T-helper 2 cell treated with Interferon-gamma antibody and Interleukin-4, amounts not matched to agents 5 μg/mL and 100 μg/mL, for 36 hours (primary cell): ENCODE measurements around the gene GNG7.
A peak's percentile ranks its signal among the peaks of the same experiment; 100 is the strongest.
"Not testable (repeated sequence)": the region's sequence is repeated elsewhere in the genome, so short reads cannot be mapped to it uniquely, and the experiment has no call there.

ENCODE experiments used
- DNase-seq: peaks from one replicate; pipeline ENCODE4 v3.0.0; 2021; ENCODE audit warnings: low spot score
- H3K27ac Mint-ChIP-seq: one replicate; pipeline ENCODE4 v1.8.0; 2021; ENCODE audit warnings: mild to moderate bottlenecking, mixed read lengths
- H3K27me3 Mint-ChIP-seq: one replicate; pipeline ENCODE4 v1.8.0; 2021; ENCODE audit warnings: low read depth, mixed read lengths
- H3K36me3 Mint-ChIP-seq: one replicate; pipeline ENCODE4 v1.8.0; 2021; ENCODE audit warnings: low read depth, mixed read lengths
- H3K4me1 Mint-ChIP-seq: one replicate; pipeline ENCODE4 v1.8.0; 2021; ENCODE audit warnings: low read depth, mixed read lengths
- H3K4me3 Mint-ChIP-seq: one replicate; pipeline ENCODE4 v1.8.0; 2022; ENCODE audit warnings: mild to moderate bottlenecking, moderate library complexity, mixed read lengths
- H3K9me3 Mint-ChIP-seq: one replicate; pipeline ENCODE4 v1.8.0; 2021; ENCODE audit warnings: mixed read lengths

GNG7 gene

DNA sequence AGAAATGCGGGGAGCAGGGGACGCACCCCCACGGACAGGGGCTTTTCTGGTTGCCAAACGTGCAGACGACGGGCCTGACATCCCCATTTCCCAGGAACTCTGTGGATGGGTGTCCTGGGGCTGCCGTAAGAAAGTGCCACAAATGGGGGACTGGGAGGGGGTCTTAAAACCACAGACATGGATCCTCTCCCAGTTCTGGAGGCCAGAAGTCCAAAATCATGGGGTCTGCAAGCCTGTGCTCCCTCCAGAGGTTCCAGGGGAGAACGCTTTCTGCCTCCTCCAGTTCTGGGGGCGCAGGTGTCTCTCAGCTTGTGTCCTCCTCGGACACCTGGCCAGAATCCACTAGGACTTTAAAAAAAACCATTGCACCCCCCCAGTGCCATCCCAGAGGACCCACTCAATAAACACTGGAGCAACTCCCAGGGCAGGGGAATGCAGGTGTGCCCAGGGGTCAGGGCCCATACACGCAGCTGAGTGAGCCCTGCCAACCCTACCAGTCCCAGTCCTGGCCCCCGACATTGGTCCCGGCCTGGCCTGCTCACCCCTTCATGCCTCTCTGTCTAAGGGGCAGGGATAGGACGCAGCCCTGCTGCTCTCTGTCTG lies 122.7 kb downstream of the GNG7 start:
- H3K4me3 Mint-ChIP-seq = no peak overlapping the region
- H3K9me3 Mint-ChIP-seq = peaks cover 10% of the 10 kb centered on the region
- H3K27ac Mint-ChIP-seq = no peak overlapping the region
- H3K4me1 Mint-ChIP-seq = peaks cover 2% of the 10 kb centered on the region
- H3K27me3 Mint-ChIP-seq = peaks cover 25% of the 10 kb centered on the region
- no peaks in the 10 kb centered on the region for H3K36me3 Mint-ChIP-seq
- DNase-seq = no peak

DNA sequence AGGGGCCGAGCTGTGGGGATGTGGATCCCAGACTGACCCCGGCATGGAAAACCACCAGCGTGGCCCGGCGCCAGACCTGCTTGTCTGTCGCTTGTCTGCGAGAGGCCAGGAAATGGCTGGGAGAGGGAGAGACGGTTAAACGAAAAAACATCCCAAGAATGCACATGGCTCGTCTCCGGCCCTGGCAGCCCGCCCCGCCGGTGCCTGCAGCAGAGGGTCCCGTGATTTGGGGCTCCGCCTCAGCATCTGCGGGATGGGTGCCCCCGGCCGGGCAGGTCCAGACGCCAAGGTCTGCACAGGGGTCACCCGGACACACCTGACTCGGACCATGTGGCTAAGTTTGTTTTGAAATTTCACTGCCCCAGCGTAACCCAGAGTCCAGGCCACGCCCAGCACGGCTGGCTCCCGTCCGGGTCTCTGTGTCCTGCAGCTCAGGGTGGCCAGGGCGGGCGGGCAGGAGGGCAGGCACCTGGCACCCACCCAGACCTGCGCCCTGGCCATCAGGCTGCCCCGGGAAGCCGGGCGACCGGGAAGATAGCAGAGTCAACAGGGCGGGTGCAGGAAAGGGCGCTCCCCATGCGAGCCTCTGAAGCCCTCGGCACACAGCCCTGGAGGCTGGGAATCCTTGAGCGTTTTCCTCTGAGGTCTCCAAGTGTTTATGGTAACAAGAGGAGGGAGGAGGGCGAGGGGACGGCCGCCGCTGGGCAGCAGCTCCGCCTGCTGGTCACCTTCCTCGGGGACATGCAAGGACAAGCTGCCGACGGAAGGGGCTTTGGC lies 123.4 kb downstream of the GNG7 start:
- Mint-ChIP-seq H3K27ac (no peak overlapping the region), H3K4me3 (peak overlapping the region; percentile 43), H3K4me1 (peaks cover 2% of the 10 kb centered on the region)

DNA sequence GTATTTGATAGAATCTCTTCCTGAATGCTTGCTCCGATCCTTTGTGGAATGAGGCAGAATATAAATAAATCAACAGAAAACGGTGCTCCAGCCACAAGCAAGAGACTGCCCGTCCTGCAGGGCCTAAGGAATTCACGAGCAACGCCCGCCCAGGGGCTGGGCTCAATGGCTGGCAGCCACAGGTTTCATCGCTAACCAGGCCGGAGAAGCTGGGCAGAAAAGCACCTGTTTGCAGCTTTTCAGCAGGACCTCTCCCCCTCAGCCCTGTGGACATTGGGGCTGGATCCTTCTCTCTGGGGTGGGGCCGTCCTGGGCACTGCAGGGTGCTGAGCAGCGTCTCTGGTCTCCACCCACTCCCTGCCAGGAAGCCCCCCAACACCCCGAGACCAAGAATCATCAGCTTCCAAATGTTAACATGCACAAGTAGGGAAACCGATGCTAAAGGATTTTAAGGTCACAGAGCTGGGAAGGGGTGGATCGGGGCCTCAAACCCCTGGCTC lies 124.1 kb downstream of the GNG7 start:
- peaks cover 21% of the 10 kb centered on the region for H3K27me3 Mint-ChIP-seq
- no peaks in the 10 kb centered on the region for H3K36me3 Mint-ChIP-seq
- peaks cover 2% of the 10 kb centered on the region for H3K4me1 Mint-ChIP-seq
- no peak overlapping the region for H3K27ac Mint-ChIP-seq
- DNase-seq = no peak
- H3K4me3 Mint-ChIP-seq = no peak overlapping the region
- H3K9me3 Mint-ChIP-seq = peaks cover 5% of the 10 kb centered on the region

More for the DNA sequence above, 123.4 kb downstream of the GNG7 start:
- Mint-ChIP-seq H3K36me3 (no peaks in the 10 kb centered on the region), H3K27me3 (peaks cover 24% of the 10 kb centered on the region), H3K9me3 (peaks cover 10% of the 10 kb centered on the region)
- DNase-seq = peak; percentile 51

DNA sequence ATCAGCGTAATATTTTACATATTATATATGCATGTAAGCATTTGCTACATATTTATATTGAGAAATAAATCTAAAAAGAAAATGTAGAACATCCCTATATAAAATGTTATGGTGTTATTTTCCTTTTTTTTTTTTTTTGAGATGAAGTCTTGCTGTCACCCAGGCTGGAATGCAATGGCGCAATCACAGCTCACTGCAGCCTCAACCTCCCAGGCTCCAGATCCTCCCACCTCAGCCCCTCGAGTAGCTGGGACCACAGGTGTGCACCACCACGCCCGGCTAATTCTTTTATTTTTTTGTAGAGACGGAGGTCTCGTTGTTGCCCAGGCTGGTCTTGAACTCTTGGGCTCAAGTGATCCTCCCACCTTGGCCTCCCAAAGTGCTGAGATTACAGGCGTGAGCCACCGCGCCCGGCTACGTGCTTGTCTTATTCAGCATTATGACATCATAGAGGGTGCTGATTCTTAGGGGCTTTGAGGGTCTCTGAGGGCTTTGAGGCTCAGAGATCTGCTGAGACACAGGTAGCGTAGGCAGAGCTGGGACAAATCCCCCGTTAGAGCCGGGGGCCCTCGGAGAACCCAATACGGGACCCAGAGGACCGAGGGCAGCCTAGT lies 124.7 kb downstream of the GNG7 start:
- Mint-ChIP-seq H3K9me3 (peaks cover 5% of the 10 kb centered on the region), H3K36me3 (no peaks in the 10 kb centered on the region), H3K27me3 (peaks cover 21% of the 10 kb centered on the region), H3K4me1 (peaks cover 2% of the 10 kb centered on the region), H3K27ac (no peak overlapping the region), H3K4me3 (no peak overlapping the region)
- no peak for DNase-seq

DNA sequence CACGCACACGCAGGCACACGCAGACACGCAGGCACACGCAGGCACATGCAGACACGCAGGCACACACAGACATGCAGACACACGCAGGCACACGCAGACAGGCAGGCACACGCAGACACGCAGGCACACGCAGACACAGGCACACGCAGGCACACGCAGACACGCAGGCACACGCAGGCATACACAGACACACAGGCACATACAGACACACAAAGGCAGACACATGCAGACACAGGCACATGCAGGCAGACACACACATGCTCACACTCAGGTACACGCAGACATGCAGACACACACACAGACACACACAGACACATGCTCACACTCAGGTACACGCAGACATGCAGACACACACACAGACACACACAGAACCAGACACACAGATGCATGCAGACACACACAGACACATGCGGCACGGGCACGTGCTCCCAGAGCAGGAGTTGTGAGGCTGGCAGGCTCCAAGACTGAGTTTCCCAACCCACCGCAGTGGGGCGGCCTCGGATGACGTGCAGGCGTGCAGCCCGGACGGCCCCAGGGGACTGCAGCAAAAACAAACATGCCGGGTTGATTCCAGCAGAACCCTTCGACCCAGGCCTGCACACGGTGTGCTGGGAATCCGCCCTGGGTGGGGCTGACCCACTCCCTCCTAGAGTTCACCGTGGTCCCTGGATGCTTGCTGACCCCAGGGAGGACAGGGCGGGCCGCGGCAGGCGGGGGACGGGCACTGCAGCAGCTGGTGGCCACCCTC lies 126.6 kb downstream of the GNG7 start:
- Mint-ChIP-seq H3K4me3 (no peak overlapping the region), H3K9me3 (no peaks in the 10 kb centered on the region), H3K27me3 (peaks cover 17% of the 10 kb centered on the region), H3K4me1 (peaks cover 2% of the 10 kb centered on the region), H3K36me3 (no peaks in the 10 kb centered on the region), H3K27ac (no peak overlapping the region)
- no peak for DNase-seq

DNA sequence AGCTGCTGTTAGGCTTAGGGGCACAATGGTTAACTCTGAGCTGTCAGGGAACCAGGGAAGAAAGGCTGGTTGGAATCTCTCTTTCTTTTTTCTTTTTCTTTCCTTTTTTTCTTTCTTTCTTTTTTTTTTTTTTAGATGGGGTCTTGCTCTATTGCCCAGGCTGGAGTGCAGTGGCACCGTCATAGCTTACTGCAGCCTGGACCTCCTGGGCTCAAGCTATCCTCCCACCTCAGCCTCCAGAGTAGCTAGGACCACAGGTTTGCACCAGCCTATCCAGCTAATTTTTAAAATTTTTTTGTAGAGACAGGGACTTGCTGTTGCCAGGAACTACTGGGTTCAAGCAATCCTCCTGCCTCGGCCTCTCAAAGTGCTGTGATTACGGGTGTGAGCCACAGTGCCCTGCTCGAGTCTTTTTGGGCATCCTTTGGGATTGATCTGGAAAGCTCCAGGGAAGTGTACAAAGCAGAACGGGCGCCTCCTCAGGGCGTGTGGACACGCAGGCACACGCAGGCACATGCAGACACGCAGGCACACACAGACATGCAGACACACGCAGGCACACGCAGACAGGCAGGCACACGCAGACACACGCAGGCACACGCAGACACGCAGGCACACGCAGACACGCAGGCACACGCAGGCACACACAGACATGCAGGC lies 127.4 kb downstream of the GNG7 start:
- Mint-ChIP-seq H3K27me3 (peaks cover 16% of the 10 kb centered on the region), H3K27ac (no peak overlapping the region), H3K36me3 (no peaks in the 10 kb centered on the region), H3K4me3 (no peak overlapping the region), H3K9me3 (no peaks in the 10 kb centered on the region), H3K4me1 (peaks cover 2% of the 10 kb centered on the region)
- no peak for DNase-seq

DNA sequence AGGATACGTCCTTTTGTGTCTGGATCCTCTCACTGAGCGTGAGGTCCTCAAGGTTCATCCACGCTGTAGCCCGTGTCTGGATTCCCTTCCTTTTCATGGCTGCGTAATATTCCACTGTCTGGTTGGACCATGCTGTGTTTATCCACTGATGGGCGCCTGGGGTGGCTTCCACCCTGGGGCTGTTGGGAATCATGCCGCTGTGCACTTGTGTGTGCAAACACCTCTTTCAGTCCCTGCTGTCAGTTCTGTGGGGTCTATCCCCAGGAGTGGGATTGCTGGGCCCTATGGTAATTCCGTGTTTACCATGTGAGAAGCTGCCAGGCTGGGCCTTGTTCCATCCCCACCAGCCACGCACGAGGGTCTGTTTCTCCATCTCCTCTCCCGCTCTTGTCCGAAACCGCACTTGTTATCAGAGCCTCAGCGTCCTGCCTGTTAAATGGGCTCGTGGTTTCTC lies 128.0 kb downstream of the GNG7 start:
- H3K4me1 Mint-ChIP-seq = peaks cover 2% of the 10 kb centered on the region
- H3K27ac Mint-ChIP-seq = peak overlapping the region; percentile 2
- no peaks in the 10 kb centered on the region for H3K36me3 Mint-ChIP-seq
- no peak overlapping the region for H3K4me3 Mint-ChIP-seq
- H3K27me3 Mint-ChIP-seq = peaks cover 16% of the 10 kb centered on the region
- no peaks in the 10 kb centered on the region for H3K9me3 Mint-ChIP-seq
- DNase-seq = no peak

DNA sequence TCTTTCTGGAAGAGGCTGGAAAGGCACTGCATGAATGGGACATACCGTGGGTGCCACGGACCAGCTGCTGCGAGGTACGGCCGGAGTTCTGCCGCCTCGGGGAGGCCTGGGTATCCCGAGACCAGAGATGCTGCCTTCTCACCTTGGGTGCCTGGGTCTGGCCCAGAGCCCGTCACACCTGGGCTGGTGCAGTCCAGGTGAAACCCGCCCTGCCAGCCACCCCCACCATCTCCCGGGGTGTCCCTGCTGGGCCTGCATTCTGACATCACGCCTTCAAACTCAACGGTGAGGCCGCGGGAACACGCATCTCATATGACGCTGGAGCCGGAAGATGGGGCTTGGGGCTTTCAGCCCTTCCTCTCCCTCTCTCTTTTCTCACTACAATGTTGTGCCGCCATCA lies 128.6 kb downstream of the GNG7 start:
- Mint-ChIP-seq H3K4me1 (peaks cover 2% of the 10 kb centered on the region), H3K27ac (peak overlapping the region; percentile 2), H3K27me3 (peaks cover 13% of the 10 kb centered on the region), H3K36me3 (no peaks in the 10 kb centered on the region), H3K4me3 (no peak overlapping the region), H3K9me3 (no peaks in the 10 kb centered on the region)
- no peak for DNase-seq

DNA sequence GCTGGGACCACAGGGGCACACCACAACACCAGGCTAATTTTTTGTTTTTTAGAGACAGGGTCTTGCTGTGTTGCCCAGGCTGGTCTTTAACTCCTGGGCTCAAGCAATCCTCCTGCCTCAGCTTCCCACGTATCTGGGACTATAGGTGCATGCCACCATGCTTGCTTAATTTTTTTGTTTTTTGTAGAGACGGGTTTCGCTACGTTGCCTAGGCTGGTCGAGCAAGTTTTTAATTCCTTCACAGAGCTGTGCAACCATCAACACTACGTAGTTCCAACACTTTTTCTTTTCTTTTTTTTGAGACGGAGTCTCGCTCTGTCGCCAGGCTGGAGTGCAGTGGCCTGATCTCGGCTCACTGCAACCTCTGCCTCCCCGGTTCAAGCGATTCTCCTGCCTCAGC lies 130.3 kb downstream of the GNG7 start:
- not testable (repeated sequence) for H3K27me3 Mint-ChIP-seq, H3K9me3 Mint-ChIP-seq, H3K4me3 Mint-ChIP-seq, H3K36me3 Mint-ChIP-seq, H3K4me1 Mint-ChIP-seq, H3K27ac Mint-ChIP-seq, DNase-seq

DNA sequence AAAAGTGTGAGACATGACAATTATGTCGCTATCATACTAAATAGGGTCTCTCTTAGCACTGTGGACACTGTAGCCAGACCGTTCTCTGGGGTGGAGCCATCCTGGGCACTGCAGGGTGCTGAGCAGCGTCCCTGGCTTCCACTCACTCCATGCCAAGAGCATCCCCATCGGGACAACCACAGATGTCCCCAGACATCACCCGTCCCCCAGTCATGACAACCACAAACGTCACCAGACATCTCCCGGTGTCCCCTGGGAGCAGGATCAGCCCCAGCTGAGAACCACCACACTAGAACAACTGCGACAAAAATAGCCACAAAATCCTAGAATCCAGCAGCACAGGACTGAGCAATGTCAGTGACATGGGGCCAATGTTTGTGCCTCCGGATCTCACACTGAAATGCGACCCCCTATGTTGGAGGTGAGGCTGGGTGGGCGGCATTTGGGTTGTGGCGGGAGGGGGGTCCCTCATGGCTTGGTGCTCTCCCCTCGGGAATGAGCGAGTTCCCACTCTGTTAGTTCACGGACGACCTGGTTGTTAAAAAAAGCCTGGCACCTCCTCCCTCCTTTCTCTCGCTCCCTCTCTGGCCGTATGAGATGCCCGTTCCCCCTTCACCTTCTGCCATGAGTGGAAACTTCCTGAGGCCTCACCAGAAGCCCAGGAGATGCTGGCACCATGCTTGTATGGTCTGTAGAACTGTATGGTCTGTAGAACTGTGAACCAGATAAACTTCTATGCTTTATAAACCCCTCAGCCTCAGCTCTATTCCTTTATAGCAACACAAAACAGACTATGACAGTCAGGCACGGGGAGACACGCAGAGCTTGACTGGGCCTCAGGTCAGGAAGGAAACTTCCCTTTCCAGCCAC lies 132.7 kb downstream of the GNG7 start:
- peaks cover 5% of the 10 kb centered on the region for H3K27me3 Mint-ChIP-seq
- no peak overlapping the region for H3K27ac Mint-ChIP-seq
- no peak for DNase-seq
- no peaks in the 10 kb centered on the region for H3K9me3 Mint-ChIP-seq
- peaks cover 9% of the 10 kb centered on the region for H3K4me1 Mint-ChIP-seq
- H3K36me3 Mint-ChIP-seq = no peaks in the 10 kb centered on the region
- no peak overlapping the region for H3K4me3 Mint-ChIP-seq

DNA sequence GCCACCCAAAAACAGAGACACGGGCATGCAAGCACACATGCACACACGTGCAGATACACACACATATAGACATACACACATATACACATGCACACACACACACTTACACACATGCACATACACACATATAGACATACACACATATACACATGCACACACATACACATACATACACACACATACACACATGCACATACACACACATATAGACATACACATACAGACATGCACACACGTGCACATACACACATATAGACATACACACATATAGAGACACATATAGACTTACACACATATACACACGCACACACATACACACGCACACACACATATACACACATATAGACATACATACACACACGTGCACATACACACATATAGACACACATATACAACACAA lies 134.5 kb downstream of the GNG7 start:
- Mint-ChIP-seq H3K27ac (peak overlapping the region; percentile 3), H3K27me3 (peaks cover 9% of the 10 kb centered on the region), H3K9me3 (no peaks in the 10 kb centered on the region), H3K4me1 (peaks cover 14% of the 10 kb centered on the region), H3K4me3 (peak overlapping the region; percentile 25), H3K36me3 (no peaks in the 10 kb centered on the region)
- DNase-seq = no peak

DNA sequence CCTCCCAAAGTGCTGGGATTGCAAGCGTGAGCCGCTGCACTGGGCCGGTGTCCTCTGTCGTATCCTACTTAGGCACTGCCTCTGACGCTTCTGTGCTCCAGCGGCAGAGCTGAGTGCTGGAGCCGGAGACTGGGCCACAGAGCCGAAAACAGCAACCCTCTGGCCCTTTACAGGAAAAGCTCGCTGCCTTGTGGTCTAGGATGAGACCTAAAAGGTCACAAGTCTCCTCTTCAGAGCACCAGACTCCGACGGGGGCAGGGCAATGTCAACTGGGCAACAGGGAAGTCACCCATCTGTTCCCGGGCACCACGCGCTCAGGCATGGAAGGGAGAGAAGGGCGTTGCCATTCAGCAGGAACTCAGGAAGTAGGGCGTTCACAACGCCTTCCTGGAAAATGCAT lies 134.9 kb downstream of the GNG7 start:
- peaks cover 9% of the 10 kb centered on the region for H3K27me3 Mint-ChIP-seq
- H3K4me3 Mint-ChIP-seq = peak overlapping the region; percentile 25
- no peaks in the 10 kb centered on the region for H3K9me3 Mint-ChIP-seq
- H3K4me1 Mint-ChIP-seq = peaks cover 17% of the 10 kb centered on the region
- H3K36me3 Mint-ChIP-seq = no peaks in the 10 kb centered on the region
- H3K27ac Mint-ChIP-seq = no peak overlapping the region
- no peak for DNase-seq

DNA sequence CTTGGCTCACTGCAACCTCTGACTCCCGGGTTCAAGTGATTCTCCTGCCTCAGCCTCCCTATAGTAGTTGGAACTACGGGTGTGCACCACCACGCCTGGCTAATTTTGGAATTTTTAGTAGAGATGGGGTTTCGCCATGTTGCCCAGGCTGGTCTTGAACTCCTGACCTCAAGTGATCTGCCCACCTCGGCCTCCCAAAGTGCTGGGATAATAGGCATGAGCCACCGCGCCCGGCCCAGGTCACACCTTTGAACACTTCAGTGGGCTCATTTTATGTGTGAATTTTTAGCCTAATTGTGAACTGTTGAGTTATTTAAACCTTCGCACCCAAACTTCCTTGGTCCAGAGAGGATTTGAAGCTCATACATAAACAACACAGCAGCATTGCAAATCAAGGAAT lies 138.9 kb downstream of the GNG7 start:
- peak overlapping the region; percentile 88 for H3K4me3 Mint-ChIP-seq
- H3K27ac Mint-ChIP-seq = peak overlapping the region; percentile 73
- peaks cover 36% of the 10 kb centered on the region for H3K4me1 Mint-ChIP-seq

More for the DNA sequence above, 138.9 kb downstream of the GNG7 start:
- H3K27me3 Mint-ChIP-seq, H3K36me3 Mint-ChIP-seq, DNase-seq, H3K9me3 Mint-ChIP-seq: not testable (repeated sequence)
